H1 (cell line): ENCODE measurements around the gene CPNE5. TPM values are rescaled to one million over a fixed set of nuclear protein-coding genes. Genes with fewer than 3 reads are reported as not detected.

Experiments
- CTCF ChIA-PET: fragments of 300-600 bp; sonication (Branson Sonifier 250); formaldehyde crosslinking; loops from one replicate; lab custom pipeline; 2021; ENCODE audit not compliant: partially characterized antibody; lab: Charles Lee
- POLR2A ChIA-PET: fragments of 300-600 bp; sonication (Branson Sonifier 250); formaldehyde crosslinking; loops from one replicate; lab custom pipeline; 2021; ENCODE audit warnings: inconsistent platforms; ENCODE audit not compliant: partially characterized antibody; lab: Charles Lee
- DNase-seq, 2 experiments: peaks; one replicate each; pipeline versions ENCODE4 v3.0.0 to v3.0.0-alpha.2; 2010 to 2022; ENCODE audit warnings: low spot score in 2 of 2, low read depth in 1 of 2, mixed read lengths in 1 of 2
- FAIRE-seq: peaks from 2 replicates; lab custom pipeline; 2011; peaks lifted over from hg19 to GRCh38; lab: Jason Lieb, UNC
- H2AFZ ChIP-seq: 2 replicates; pipeline ENCODE4 v1.8.1; 2012; ENCODE audit warnings: low read length, inconsistent platforms
- H2AK5ac ChIP-seq: 2 replicates; pipeline ENCODE4 v1.6.1; 2013; ENCODE audit warnings: low read depth, low read length
- H2BK120ac ChIP-seq: replicated peaks from 2 replicates; pipeline ENCODE3; 2013; ENCODE audit warnings: low read depth, low read length, inconsistent platforms
- H2BK12ac ChIP-seq: 2 replicates; pipeline ENCODE4 v1.6.1; 2013; ENCODE audit warnings: low read depth, low read length
- H2BK15ac ChIP-seq: 2 replicates; pipeline ENCODE4 v1.6.1; 2013; ENCODE audit warnings: low read length
- H2BK20ac ChIP-seq: 2 replicates; pipeline ENCODE4 v1.6.1; 2013; ENCODE audit warnings: low read length
- H2BK5ac ChIP-seq: 2 replicates; pipeline ENCODE4 v1.6.1; 2013; ENCODE audit warnings: low read depth, low read length
- H3K14ac ChIP-seq: 2 replicates; pipeline ENCODE4 v1.6.1; 2013; ENCODE audit warnings: inconsistent platforms; ENCODE audit not compliant: insufficient read length
- H3K18ac ChIP-seq: 2 replicates; pipeline ENCODE4 v1.6.1; 2013; ENCODE audit warnings: low read length; ENCODE audit errors: extremely low read depth
- H3K23ac ChIP-seq: 2 replicates; pipeline ENCODE4 v1.6.1; 2013; ENCODE audit warnings: inconsistent platforms; ENCODE audit not compliant: insufficient read length
- H3K23me2 ChIP-seq: 2 replicates; pipeline ENCODE4 v1.6.1; 2013; ENCODE audit warnings: low read depth, low read length
- H3K27ac ChIP-seq: 2 replicates; pipeline ENCODE4 v1.6.1; 2011; ENCODE audit warnings: low read depth, low read length, inconsistent platforms
- H3K27me3 ChIP-seq, 4 experiments: replicated peaks in 1 of 4; 1 replicate in 1 of 4; 2 replicates in 3 of 4; pipeline versions ENCODE4 v1.6.1 to v1.8.1; 2011 to 2013; ENCODE audit warnings: low read length in 3 of 4, mild to moderate bottlenecking in 3 of 4, inconsistent platforms in 2 of 4, mixed read lengths in 2 of 4, moderate library complexity in 1 of 4; ENCODE audit not compliant: control insufficient read depth in 3 of 4, insufficient read depth in 3 of 4; ENCODE audit errors: extremely low read depth in 1 of 4
- H3K36me3 ChIP-seq, 4 experiments: 2 replicates each; pipeline versions ENCODE4 v1.6.1 to v1.8.1; 2011 to 2013; ENCODE audit warnings: mild to moderate bottlenecking in 4 of 4, low read length in 3 of 4, moderate library complexity in 2 of 4, control low read depth in 1 of 4, inconsistent platforms in 1 of 4; ENCODE audit not compliant: insufficient read depth in 4 of 4, control insufficient read depth in 2 of 4
- H3K4ac ChIP-seq: replicated peaks from 2 replicates; pipeline ENCODE3; 2013; ENCODE audit warnings: low read length, low read depth, mixed read lengths, inconsistent platforms; ENCODE audit not compliant: insufficient read length
- H3K4me1 ChIP-seq, 4 experiments: replicated peaks in 1 of 4; 1 replicate in 1 of 4; 2 replicates in 3 of 4; pipeline versions ENCODE4 v1.6.1 to v1.8.1; 2011 to 2013; ENCODE audit warnings: low read length in 3 of 4, inconsistent platforms in 2 of 4, mixed read lengths in 1 of 4; ENCODE audit not compliant: insufficient read depth in 4 of 4, control insufficient read depth in 3 of 4
- H3K4me2 ChIP-seq, 2 experiments: 2 replicates each; pipeline versions ENCODE4 v1.6.1 to v1.8.1; 2011 to 2013; ENCODE audit warnings: low read depth in 2 of 2, low read length in 2 of 2, control low read depth in 1 of 2, inconsistent platforms in 1 of 2, mild to moderate bottlenecking in 1 of 2; ENCODE audit not compliant: insufficient read depth in 1 of 2
- H3K4me3 ChIP-seq, 4 experiments: fragments of 200-600, 300-600 bp in 1 of 4; sonication (generic), shearing (Covaris generic), sonication (Bioruptor Twin) in 1 of 4; 2 replicates each; pipeline versions ENCODE4 v1.5.1 to v1.8.1; 2011 to 2016; ENCODE audit warnings: low read length in 4 of 4, low read depth in 3 of 4, control low read depth in 2 of 4, inconsistent platforms in 2 of 4, mild to moderate bottlenecking in 2 of 4, mixed read lengths in 1 of 4, moderate library complexity in 1 of 4; ENCODE audit not compliant: insufficient read depth in 2 of 4; ENCODE audit errors: extremely low read depth in 1 of 4
- H3K56ac ChIP-seq: replicated peaks from 2 replicates; pipeline ENCODE3; 2013; ENCODE audit warnings: low read depth, mild to moderate bottlenecking, mixed read lengths, low read length, inconsistent platforms; ENCODE audit not compliant: insufficient read length
- H3K79me1 ChIP-seq: 2 replicates; pipeline ENCODE4 v1.6.1; 2013; ENCODE audit warnings: low read depth, low read length, control low read depth
- H3K79me2 ChIP-seq, 2 experiments: 2 replicates each; pipeline versions ENCODE4 v1.6.1 to v1.8.1; 2012 to 2013; ENCODE audit warnings: low read length in 2 of 2, mild to moderate bottlenecking in 2 of 2, inconsistent platforms in 1 of 2; ENCODE audit not compliant: insufficient read depth in 2 of 2, control insufficient read depth in 1 of 2
- H3K9ac ChIP-seq, 4 experiments: replicated peaks in 1 of 4; 1 replicate in 1 of 4; 2 replicates in 3 of 4; pipeline versions ENCODE4 v1.6.1 to v1.8.1; 2011 to 2013; ENCODE audit warnings: low read depth in 3 of 4, low read length in 3 of 4, control low read depth in 2 of 4, mild to moderate bottlenecking in 2 of 4, moderate library complexity in 2 of 4, inconsistent platforms in 1 of 4; ENCODE audit errors: extremely low read depth in 1 of 4
- H3K9me3 ChIP-seq, 2 experiments: 2 replicates each; pipeline versions ENCODE4 v1.6.1 to v1.8.1; 2012 to 2013; ENCODE audit warnings: mild to moderate bottlenecking in 2 of 2, moderate library complexity in 2 of 2, control low read depth in 1 of 2, inconsistent platforms in 1 of 2, low read depth in 1 of 2, low read length in 1 of 2, mixed read lengths in 1 of 2; ENCODE audit not compliant: insufficient read depth in 2 of 2
- H4K20me1 ChIP-seq, 2 experiments: replicated peaks in 1 of 2; 2 replicates each; pipeline versions ENCODE3 to v1.8.1; 2011 to 2013; ENCODE audit warnings: inconsistent platforms in 2 of 2, low read length in 2 of 2, mild to moderate bottlenecking in 1 of 2; ENCODE audit not compliant: insufficient read depth in 2 of 2, control insufficient read depth in 1 of 2
- H4K5ac ChIP-seq: 2 replicates; pipeline ENCODE4 v1.6.1; 2013; ENCODE audit warnings: low read length, low read depth, mixed read lengths, inconsistent platforms; ENCODE audit not compliant: insufficient read length
- H4K8ac ChIP-seq: 2 replicates; pipeline ENCODE4 v1.8.0; 2013; ENCODE audit warnings: mild to moderate bottlenecking, moderate library complexity, low read length, inconsistent platforms; ENCODE audit not compliant: insufficient read depth; ENCODE audit errors: extremely low read depth
- H4K91ac ChIP-seq: replicated peaks from 2 replicates; pipeline ENCODE3; 2013; ENCODE audit warnings: low read length, mixed read lengths, inconsistent platforms; ENCODE audit not compliant: insufficient read length
- CBX8 ChIP-seq: fragments of 300-800, 300-1000 bp; sonication (generic); IDR thresholded peaks from 2 replicates; pipeline ENCODE4 v1.7.1; 2016; ENCODE audit warnings: low read depth, low read length, borderline replicate concordance
- HDAC2 ChIP-seq, 2 experiments: fragments of 300-600 bp in 1 of 2; sonication (generic) in 1 of 2; IDR thresholded peaks; 2 replicates each; pipeline ENCODE4 v1.6.1; 2011 to 2012; ENCODE audit warnings: low read depth in 2 of 2, low read length in 2 of 2, mild to moderate bottlenecking in 2 of 2, moderate library complexity in 2 of 2, borderline replicate concordance in 1 of 2, inconsistent platforms in 1 of 2
- MAFK ChIP-seq: IDR thresholded peaks from 2 replicates; pipeline ENCODE4 v1.6.1; 2012; ENCODE audit warnings: low read depth, mild to moderate bottlenecking, improper control_type of control experiment, low read length
- MAX ChIP-seq: IDR thresholded peaks from 2 replicates; pipeline ENCODE4 v1.6.1; 2012; ENCODE audit warnings: inconsistent platforms
- POU5F1 ChIP-seq: IDR thresholded peaks from 2 replicates; pipeline ENCODE4 v1.6.1; 2011; ENCODE audit warnings: low read depth, mild to moderate bottlenecking, low read length, moderate library complexity
- RBBP5 ChIP-seq: IDR thresholded peaks from 2 replicates; pipeline ENCODE4 v1.7.1; 2012; ENCODE audit warnings: low read depth, mild to moderate bottlenecking, inconsistent platforms, low read length, moderate library complexity, borderline replicate concordance
- RXRA ChIP-seq: IDR thresholded peaks from 2 replicates; pipeline ENCODE4 v1.6.1; 2011; ENCODE audit warnings: low read depth, mild to moderate bottlenecking, low read length, moderate library complexity; ENCODE audit not compliant: insufficient read depth
- SIN3A ChIP-seq, 2 experiments: IDR thresholded peaks in 1 of 2; conservative IDR thresholded peaks in 1 of 2; 2 replicates each; pipeline ENCODE4 v1.6.1; 2011 to 2012; ENCODE audit warnings: low read length in 2 of 2, improper control_type of control experiment in 1 of 2, low read depth in 1 of 2, mild to moderate bottlenecking in 1 of 2
- SIX5 ChIP-seq: IDR thresholded peaks from 2 replicates; pipeline ENCODE4 v1.6.1; 2011; ENCODE audit warnings: mild to moderate bottlenecking, low read depth, low read length
- SP2 ChIP-seq: IDR thresholded peaks from 2 replicates; pipeline ENCODE4 v1.6.1; 2012; ENCODE audit warnings: mild to moderate bottlenecking, low read length, inconsistent platforms
- SRF ChIP-seq: IDR thresholded peaks from 2 replicates; pipeline ENCODE4 v1.6.1; 2011; ENCODE audit warnings: mild to moderate bottlenecking, low read depth, low read length, moderate library complexity
- SUZ12 ChIP-seq: fragments of 200-600 bp; sonication (generic); IDR thresholded peaks from 2 replicates; pipeline ENCODE4 v1.6.1; 2012; ENCODE audit warnings: mild to moderate bottlenecking, inconsistent platforms, low read length, moderate library complexity, mixed read lengths
- TAF1 ChIP-seq: IDR thresholded peaks from 2 replicates; pipeline ENCODE4 v1.6.1; 2011; ENCODE audit warnings: mild to moderate bottlenecking, low read depth, low read length
- TBP ChIP-seq: IDR thresholded peaks from 2 replicates; pipeline ENCODE4 v1.6.1; 2011; ENCODE audit warnings: low read depth, low read length, improper control_type of control experiment
- WGBS, 2 experiments: shearing (Covaris generic) in 1 of 2; methylation state at CpG; one replicate each; pipeline versions ENCODE4 v1.1.6 to v1.1.7; 2013 to 2015; ENCODE audit warnings: low lambda C conversion rate in 2 of 2, mixed read lengths in 2 of 2, inconsistent platforms in 1 of 2, low coverage in 1 of 2, missing lambda C conversion rate in 1 of 2; ENCODE audit not compliant: insufficient replicate concordance in 2 of 2, insufficient coverage in 1 of 2, insufficient read length in 1 of 2; ENCODE audit errors: extremely low coverage in 1 of 2, missing lambda C conversion rate in 1 of 2; 5-methylcytosine and 5-hydroxymethylcytosine counted together
- polyA plus RNA-seq, 7 experiments: library from polyadenylated mRNA; depleted of rRNA in 3 of 7; stranded (reverse) in 5 of 7; unstranded in 2 of 7; fragments of >200 nt in 5 of 7; fragments of 200-250 nt in 2 of 7; gene quantifications; 1 replicate in 5 of 7; 2 replicates in 1 of 7; 4 replicates in 1 of 7; pipeline versions ENCODE4 v1.2.1 to v1.2.3, GENCODE V29; 2011 to 2013; ENCODE audit warnings: missing spikeins in 2 of 7, mixed read lengths in 2 of 7
- total RNA-seq: library from RNA; stranded (reverse); fragmentation: NEBNext Ultra II Directional; extraction: Animal tissue kit (Norgen Biotek cat#: 25700); gene quantifications from 2 replicates; pipeline ENCODE4 v1.2.1, GENCODE V29; 2021

Gene CPNE5
- total and polyA plus RNA-seq, 2 of the 8 experiments (the other 6 are each of a cell fraction or from before 2014, with no cell fraction given): 0.88 to 1.8 TPM

DNA sequence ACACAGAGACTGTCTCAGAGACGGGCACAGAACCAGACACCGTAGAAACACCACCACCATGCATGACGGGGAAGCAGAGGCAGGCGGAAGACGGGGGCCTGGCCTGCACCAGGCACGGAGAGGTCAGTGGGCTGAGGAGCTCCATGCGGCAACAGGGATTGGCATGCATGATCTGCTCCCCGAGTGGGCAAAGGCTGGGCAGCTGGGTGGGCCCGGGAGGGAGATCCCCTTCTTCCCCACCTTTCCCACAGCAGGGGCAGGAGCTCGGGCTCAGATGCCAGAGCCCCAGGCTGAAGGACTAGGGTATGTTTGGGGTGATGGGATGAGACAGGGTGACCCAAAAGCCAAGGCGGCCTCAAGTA, 98.4 kb downstream of the CPNE5 start:
- no peak overlapping the region for H2AK5ac ChIP-seq
- H2BK20ac ChIP-seq: no peak overlapping the region
- no peak overlapping the region for H3K56ac ChIP-seq
- H4K5ac ChIP-seq: no peak overlapping the region
- H3K9ac ChIP-seq: no peak overlapping the region
- H4K8ac ChIP-seq: no peak overlapping the region
- no peak overlapping the region for H3K27ac ChIP-seq
- no peaks in the 10 kb centered on the region for H4K20me1 ChIP-seq
- H3K23me2 ChIP-seq: no peaks in the 10 kb centered on the region
- POLR2A ChIA-PET: no interaction called here
- no peak overlapping the region for H3K14ac ChIP-seq
- no peak overlapping the region for H2BK120ac ChIP-seq
- no peaks in the 10 kb centered on the region; a peak in 1 of 7 replicates for H3K27me3 ChIP-seq
- H3K36me3 ChIP-seq: no peaks in the 10 kb centered on the region
- H2BK12ac ChIP-seq: no peak overlapping the region
- no peak overlapping the region for H3K4me3 ChIP-seq
- H3K4me2 ChIP-seq: no peak overlapping the region
- H2BK15ac ChIP-seq: no peak overlapping the region
- H3K4me1 ChIP-seq: no peaks in the 10 kb centered on the region; a peak in 1 of 7 replicates
- no peaks in the 10 kb centered on the region for H3K79me1 ChIP-seq
- H4K91ac ChIP-seq: peak overlapping the region; percentile 46
- H3K4ac ChIP-seq: no peak overlapping the region
- no peak overlapping the region for H2BK5ac ChIP-seq
- no peak overlapping the region for H3K18ac ChIP-seq
- DNase-seq (no peak), FAIRE-seq (no peak)
- CTCF ChIA-PET: interaction anchor here (1.1 to 1.4 kb wide), 2 partner anchors 16 to 32 kb away, joined by 3 to 4 read pairs; no protein-coding TSS in a partner anchor
- H3K79me2 ChIP-seq: no peaks in the 10 kb centered on the region
- H3K9me3 ChIP-seq: no peaks in the 10 kb centered on the region
- no peak overlapping the region for H3K23ac ChIP-seq
- WGBS, 2 experiments: 96% methylated on average over 11 of the region's 11 CpGs; no CpG with 5 or more reads in 1 of the 2 experiments
- no peak overlapping the region for H2AFZ ChIP-seq
- TF ChIP-seq SRF (no peak), SP2 (no peak), TAF1 (no peak), HDAC2 (IDR thresholded peaks at IDR 0.05; ENCODE audit: borderline replicate concordance in 1 of 2, low read depth in 2 of 2, low read length in 2 of 2) (no peak), SIX5 (no peak), POU5F1 (no peak), MAX (no peak), RBBP5 (no peak), MAFK (no peak), CBX8 (no peak), RXRA (no peak), SIN3A (conservative IDR thresholded peaks at IDR 0.05 in 1 of 2, IDR thresholded peaks at IDR 0.05 in 1 of 2; ENCODE audit: low read depth in 1 of 2, low read length in 2 of 2) (no peak), TBP (no peak), SUZ12 (no peak)
